ENCODE results near the gene DMGDH.

- TF ChIP-seq CTCF (IDR thresholded peaks at IDR 0.05) (no peak), POLR2A (IDR thresholded peaks at IDR 0.05) (no peak)
Measured at GRCh38 chr5:79023947-79024346, 45.5 kb downstream of the DMGDH start.

All from right lobe of liver (tissue), 4 donors.